ENCODE results near the gene TSPAN18. TPM values are rescaled to one million over a fixed set of nuclear protein-coding genes. Genes with fewer than 3 reads are reported as not detected.

TSPAN18 gene
- total RNA-seq, 1 donor from 2014 or later = 717 TPM

- peaks cover 59% of the 10 kb centered on the region for H3K27me3 Mint-ChIP-seq (ENCODE audit: unreplicated experiment)
- H3K9me3 Mint-ChIP-seq (ENCODE audit: unreplicated experiment) = no peaks in the 10 kb centered on the region
- H3K27ac Mint-ChIP-seq (ENCODE audit: unreplicated experiment) = no peak overlapping the region
- TF ChIP-seq CTCF (IDR thresholded peaks at IDR 0.05; ENCODE audit: unreplicated experiment) = no peak
- H3K36me3 Mint-ChIP-seq (ENCODE audit: low read depth, unreplicated experiment) = peaks cover 60% of the 10 kb centered on the region
- DNase-seq (ENCODE audit: low spot score) = no peak
- peaks cover 14% of the 10 kb centered on the region for H3K4me1 Mint-ChIP-seq (ENCODE audit: unreplicated experiment)
- peak overlapping the region; percentile 56 for H3K4me3 Mint-ChIP-seq (ENCODE audit: unreplicated experiment)
Observed at GRCh38 chr11:44917741-44918140, 191.0 kb downstream of the TSPAN18 start.

- Mint-ChIP-seq H3K4me1 (ENCODE audit: unreplicated experiment) (peaks cover 15% of the 10 kb centered on the region), H3K36me3 (ENCODE audit: low read depth, unreplicated experiment) (peaks cover 47% of the 10 kb centered on the region), H3K4me3 (ENCODE audit: unreplicated experiment) (peak overlapping the region; percentile 56), H3K27me3 (ENCODE audit: unreplicated experiment) (peaks cover 69% of the 10 kb centered on the region), H3K27ac (ENCODE audit: unreplicated experiment) (peak overlapping the region; percentile 18), H3K9me3 (ENCODE audit: unreplicated experiment) (no peaks in the 10 kb centered on the region)
- TF ChIP-seq CTCF (IDR thresholded peaks at IDR 0.05; ENCODE audit: unreplicated experiment) = no peak
- no peak for DNase-seq (ENCODE audit: low spot score)
Observed at GRCh38 chr11:44920451-44920850, 193.7 kb downstream of the TSPAN18 start.

GRCh38 chr11:44923115-44923514 lies 196.4 kb downstream of the TSPAN18 start:
- no peak for DNase-seq (ENCODE audit: low spot score)
- Mint-ChIP-seq H3K27ac (ENCODE audit: unreplicated experiment) (peak overlapping the region; percentile 57), H3K4me3 (ENCODE audit: unreplicated experiment) (no peak overlapping the region), H3K4me1 (ENCODE audit: unreplicated experiment) (peaks cover 14% of the 10 kb centered on the region), H3K9me3 (ENCODE audit: unreplicated experiment) (no peaks in the 10 kb centered on the region), H3K36me3 (ENCODE audit: low read depth, unreplicated experiment) (peaks cover 39% of the 10 kb centered on the region), H3K27me3 (ENCODE audit: unreplicated experiment) (peaks cover 65% of the 10 kb centered on the region)
- no peak for TF ChIP-seq CTCF (IDR thresholded peaks at IDR 0.05; ENCODE audit: unreplicated experiment)

- H3K4me3 Mint-ChIP-seq (ENCODE audit: unreplicated experiment) = no peak overlapping the region
- no peak for TF ChIP-seq CTCF (IDR thresholded peaks at IDR 0.05; ENCODE audit: unreplicated experiment)
- H3K9me3 Mint-ChIP-seq (ENCODE audit: unreplicated experiment) = no peaks in the 10 kb centered on the region
- H3K27ac Mint-ChIP-seq (ENCODE audit: unreplicated experiment) = no peak overlapping the region
- peaks cover 66% of the 10 kb centered on the region for H3K27me3 Mint-ChIP-seq (ENCODE audit: unreplicated experiment)
- no peak for DNase-seq (ENCODE audit: low spot score)
- peaks cover 38% of the 10 kb centered on the region for H3K36me3 Mint-ChIP-seq (ENCODE audit: low read depth, unreplicated experiment)
- peaks cover 14% of the 10 kb centered on the region for H3K4me1 Mint-ChIP-seq (ENCODE audit: unreplicated experiment)
Observed at GRCh38 chr11:44923806-44924205, 197.0 kb downstream of the TSPAN18 start.

GRCh38 chr11:44926036-44926435 lies 199.3 kb downstream of the TSPAN18 start:
- DNase-seq (ENCODE audit: low spot score) = no peak
- no peak for TF ChIP-seq CTCF (IDR thresholded peaks at IDR 0.05; ENCODE audit: unreplicated experiment)
- H3K4me3 Mint-ChIP-seq (ENCODE audit: unreplicated experiment) = peak overlapping the region; percentile 73
- no peaks in the 10 kb centered on the region for H3K9me3 Mint-ChIP-seq (ENCODE audit: unreplicated experiment)
- H3K4me1 Mint-ChIP-seq (ENCODE audit: unreplicated experiment) = peaks cover 19% of the 10 kb centered on the region
- peak overlapping the region; percentile 87 for H3K27ac Mint-ChIP-seq (ENCODE audit: unreplicated experiment)
- H3K27me3 Mint-ChIP-seq (ENCODE audit: unreplicated experiment) = peaks cover 72% of the 10 kb centered on the region
- H3K36me3 Mint-ChIP-seq (ENCODE audit: low read depth, unreplicated experiment) = peaks cover 33% of the 10 kb centered on the region
